Brain pericyte (primary cell): Measurements from ENCODE around the gene BEGAIN.

Source experiments
- DNase-seq: peaks from one replicate; pipeline ENCODE4 v3.0.0-alpha.2; 2012; ENCODE audit warnings: low read depth, low spot score

The BEGAIN gene

GRCh38 chr14:100601064-100601463, 13.8 kb upstream of the BEGAIN start:
- no peak for DNase-seq

GRCh38 chr14:100599981-100600380, 12.8 kb upstream of the BEGAIN start:
- no peak for DNase-seq

- DNase-seq = no peak
These were observed 7.4 kb upstream of the BEGAIN start for GRCh38 chr14:100594625-100594951.

- no peak for DNase-seq
These were observed 6.8 kb upstream of the BEGAIN start for GRCh38 chr14:100593751-100594624.

GRCh38 chr14:100592972-100593371, 5.8 kb upstream of the BEGAIN start:
- no peak for DNase-seq

GRCh38 chr14:100592461-100592891, 5.3 kb upstream of the BEGAIN start:
- DNase-seq = no peak

- no peak for DNase-seq
These were observed 4.5 kb upstream of the BEGAIN start for GRCh38 chr14:100591453-100592371.

- DNase-seq = no peak
These were observed 3.7 kb upstream of the BEGAIN start for GRCh38 chr14:100590726-100591452.

GRCh38 chr14:100589760-100590469, 2.7 kb upstream of the BEGAIN start:
- no peak for DNase-seq

GRCh38 chr14:100589071-100589759, 2.0 kb upstream of the BEGAIN start:
- no peak for DNase-seq

GRCh38 chr14:100588671-100589070, 1.5 kb upstream of the BEGAIN start:
- no peak for DNase-seq

- DNase-seq = no peak
These were observed 670 bp upstream of the BEGAIN start for GRCh38 chr14:100587763-100588411.

- DNase-seq = no peak
These were observed 673 bp downstream of the BEGAIN start for GRCh38 chr14:100586403-100587085.

GRCh38 chr14:100586153-100586402, 1.1 kb downstream of the BEGAIN start:
- no peak for DNase-seq

GRCh38 chr14:100585448-100586152, 1.6 kb downstream of the BEGAIN start:
- no peak for DNase-seq

GRCh38 chr14:100584056-100585031, 2.9 kb downstream of the BEGAIN start:
- DNase-seq = no peak

- DNase-seq = no peak
These were observed 4.0 kb downstream of the BEGAIN start for GRCh38 chr14:100583245-100583644.
